HG03521 (cell line): Measurements from ENCODE around the gene RNF208.

Experiments used
- ATAC-seq: cut with Tn5 transposase; IDR thresholded peaks from one replicate; pipeline ENCODE4 v1.9.1; 2021; ENCODE audit warnings: mild to moderate bottlenecking, moderate library complexity; ENCODE audit not compliant: unreplicated experiment

RNF208 gene

DNA sequence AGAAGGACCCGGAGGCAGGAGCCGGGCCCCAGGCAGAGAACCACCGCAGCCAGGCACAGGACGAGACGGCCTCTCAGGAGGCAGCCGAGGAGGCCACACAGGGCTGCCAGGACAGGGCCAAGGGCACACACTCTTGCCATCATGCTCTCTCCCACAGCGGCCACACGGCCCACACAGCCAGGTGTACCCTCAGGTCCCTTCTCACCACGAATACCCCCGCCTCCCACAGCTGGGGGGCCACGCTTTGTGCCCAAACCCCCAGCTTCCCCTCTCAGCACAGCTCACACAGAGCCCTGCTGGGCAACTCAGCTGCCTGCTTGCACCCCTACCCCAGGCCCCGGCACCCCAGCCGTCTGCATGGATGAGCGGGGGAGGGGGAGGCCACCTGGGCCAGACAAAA is 28.3 kb downstream of the RNF208 start:
- ATAC-seq = no peak

DNA sequence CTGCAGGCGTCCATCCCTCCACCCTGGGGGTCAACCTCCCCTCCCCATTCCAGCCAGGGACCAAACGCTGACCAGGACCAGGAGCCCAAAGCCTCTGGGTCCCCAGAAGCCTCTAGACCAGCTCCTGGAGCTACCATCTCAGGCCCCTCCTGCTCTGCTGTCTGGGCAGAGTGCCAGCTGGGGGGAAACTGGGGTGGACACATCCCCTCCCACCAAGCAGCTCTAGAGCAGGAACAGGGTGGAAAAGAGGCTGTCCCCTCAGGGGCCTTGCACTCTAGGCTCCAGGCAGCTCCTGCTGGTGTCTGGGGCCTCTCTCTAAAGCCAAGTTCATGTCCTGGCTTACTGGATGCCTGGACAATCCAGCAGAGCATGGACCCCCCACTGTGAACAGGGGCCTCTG is 29.2 kb downstream of the RNF208 start:
- ATAC-seq = no peak

DNA sequence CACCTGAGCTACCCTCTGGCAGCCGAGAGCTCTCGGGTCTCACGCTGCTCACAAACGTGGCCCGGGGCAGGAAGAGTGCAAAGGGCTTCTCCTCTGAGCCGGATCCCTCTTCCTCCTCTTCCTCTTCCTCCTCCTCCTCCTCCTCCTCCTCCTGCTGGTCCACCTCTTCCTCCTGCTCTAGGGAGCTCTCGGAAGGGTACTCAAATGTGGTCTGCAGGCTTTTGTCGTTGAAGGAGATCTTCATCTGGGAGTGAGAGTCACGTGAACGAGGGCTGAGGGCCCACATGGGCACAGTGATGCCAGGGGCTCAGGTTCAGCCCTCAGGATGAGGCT is 29.6 kb downstream of the RNF208 start:
- ATAC-seq = no peak

DNA sequence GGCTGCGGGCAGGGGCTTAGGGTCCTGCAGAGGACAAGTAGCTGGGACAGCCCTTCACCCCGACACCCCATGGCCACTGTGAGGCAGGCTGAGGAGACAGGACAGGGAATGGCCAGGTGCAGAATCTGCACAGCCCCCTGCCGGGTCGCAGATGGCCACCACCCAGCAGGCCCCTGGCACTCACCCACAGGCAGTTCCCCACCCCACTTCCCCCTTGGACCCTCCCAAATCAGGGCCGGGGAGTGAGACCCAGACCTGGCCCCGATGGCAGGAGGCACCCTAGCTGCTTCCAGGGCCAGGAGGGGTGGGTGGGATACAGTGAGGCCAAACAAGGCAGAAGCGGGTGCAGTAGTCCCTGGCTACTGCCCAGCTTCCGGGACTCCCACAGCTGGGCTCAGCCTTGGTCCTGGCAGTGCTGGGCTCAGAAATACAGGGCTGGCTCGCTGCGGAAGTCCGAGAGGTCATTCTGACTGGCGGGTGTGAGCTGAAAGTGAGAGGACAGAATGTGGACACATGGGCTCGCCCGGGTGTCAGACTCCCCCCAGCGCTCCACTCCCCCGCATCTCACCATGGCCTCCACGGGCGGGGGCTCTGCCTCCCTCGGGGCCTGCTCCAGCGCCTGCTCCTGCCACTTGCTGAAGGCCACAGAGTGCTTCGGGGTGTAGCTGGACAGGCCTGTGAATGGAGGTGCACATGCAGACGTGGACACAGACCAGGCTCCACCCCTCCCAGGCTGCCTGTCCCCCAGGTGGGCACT is 30.2 kb downstream of the RNF208 start:
- ATAC-seq = no peak

DNA sequence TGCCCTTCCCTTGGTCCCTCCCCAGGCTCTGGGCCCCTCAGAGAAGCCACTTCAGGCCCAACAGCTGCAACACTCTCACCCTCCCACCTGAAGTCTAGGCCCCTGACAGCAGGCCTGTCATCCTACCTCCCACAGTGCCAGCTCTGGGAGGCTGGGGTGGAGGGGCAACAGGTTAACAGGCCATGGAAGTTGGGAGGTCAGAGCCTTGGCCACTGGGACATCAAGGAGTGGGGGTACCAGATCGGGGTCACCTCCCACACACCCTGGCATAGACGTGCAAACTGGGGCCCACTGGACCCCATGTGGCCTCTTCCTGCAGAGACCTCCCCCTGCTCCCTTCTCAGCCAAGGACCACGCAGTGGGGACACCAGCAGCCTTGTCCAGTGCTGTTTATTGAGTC is 30.8 kb downstream of the RNF208 start:
- ATAC-seq = no peak

DNA sequence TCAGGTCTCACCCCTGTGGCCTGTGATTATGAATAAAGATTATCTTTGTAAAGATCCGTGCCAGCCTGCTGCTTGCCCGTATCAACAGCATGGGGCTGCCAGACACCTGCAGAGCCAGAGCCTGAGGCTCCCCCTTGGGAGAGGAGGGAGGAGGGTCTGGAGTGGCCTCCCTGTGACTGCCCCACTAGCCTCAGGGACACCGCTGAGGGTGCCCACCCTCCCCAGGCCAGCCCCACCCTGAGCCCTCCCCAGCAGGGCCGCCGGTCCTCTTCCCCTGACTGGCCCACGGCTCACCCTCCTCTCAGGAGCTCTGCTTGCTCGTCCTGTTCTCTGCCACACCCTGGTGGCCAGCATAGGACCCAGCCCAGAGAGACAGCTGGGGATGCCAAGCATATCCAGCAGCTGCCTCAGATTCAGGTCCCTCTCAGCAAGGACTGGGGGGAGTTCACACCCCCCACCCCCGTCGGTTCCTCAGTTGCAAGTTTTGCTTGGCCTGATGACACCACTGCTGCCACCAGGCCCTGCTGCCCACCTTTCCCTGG is 31.7 kb downstream of the RNF208 start:
- no peak for ATAC-seq

DNA sequence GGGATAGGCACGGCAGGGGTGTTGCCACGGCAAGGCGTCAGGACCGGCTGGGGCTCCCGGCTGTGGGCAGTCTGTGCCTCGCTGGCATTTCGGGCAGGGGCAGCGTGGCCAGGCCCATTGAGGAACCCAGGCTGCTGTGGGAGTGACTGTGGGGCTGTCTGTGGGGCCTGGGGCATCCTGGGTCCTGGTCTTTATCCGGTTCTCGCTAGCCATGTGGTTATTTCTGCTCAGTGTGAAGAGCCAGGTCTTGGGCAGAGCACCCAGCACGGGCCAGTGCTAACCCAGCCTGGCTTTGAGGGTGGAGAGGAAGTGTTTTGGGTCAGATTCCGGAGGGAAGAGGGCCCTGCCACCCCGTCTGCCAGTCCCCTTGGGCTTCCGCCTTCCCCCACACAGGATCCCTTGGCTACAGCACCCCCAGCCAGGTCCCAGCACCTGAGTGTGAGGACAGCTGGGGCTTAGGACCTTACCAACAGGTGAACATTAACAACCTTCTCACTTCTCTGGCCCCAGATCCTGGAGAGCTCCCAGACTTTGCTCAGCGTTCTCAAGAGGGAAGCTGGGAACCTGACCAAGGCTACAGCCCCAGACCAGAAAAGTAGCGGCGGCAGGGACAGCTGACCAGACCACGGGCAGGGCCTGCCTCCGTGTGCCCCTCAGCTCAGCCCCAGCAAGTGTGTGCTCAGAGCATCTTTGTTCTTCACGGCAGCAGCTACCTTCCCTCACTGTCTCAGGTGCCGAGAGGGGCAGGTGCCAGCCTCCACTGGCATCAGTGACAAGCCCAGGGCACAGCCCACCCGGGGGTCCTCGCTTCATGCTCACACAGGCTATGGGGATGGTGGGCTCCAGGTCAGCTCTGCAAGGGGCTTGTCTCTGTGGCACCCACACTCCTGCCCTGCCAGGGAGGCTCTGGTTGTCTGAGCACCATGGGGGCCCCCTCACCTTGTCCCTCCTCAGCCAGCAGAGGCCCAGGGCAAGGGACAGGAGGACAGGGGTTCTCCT is 32.4 kb downstream of the RNF208 start:
- ATAC-seq = no peak

DNA sequence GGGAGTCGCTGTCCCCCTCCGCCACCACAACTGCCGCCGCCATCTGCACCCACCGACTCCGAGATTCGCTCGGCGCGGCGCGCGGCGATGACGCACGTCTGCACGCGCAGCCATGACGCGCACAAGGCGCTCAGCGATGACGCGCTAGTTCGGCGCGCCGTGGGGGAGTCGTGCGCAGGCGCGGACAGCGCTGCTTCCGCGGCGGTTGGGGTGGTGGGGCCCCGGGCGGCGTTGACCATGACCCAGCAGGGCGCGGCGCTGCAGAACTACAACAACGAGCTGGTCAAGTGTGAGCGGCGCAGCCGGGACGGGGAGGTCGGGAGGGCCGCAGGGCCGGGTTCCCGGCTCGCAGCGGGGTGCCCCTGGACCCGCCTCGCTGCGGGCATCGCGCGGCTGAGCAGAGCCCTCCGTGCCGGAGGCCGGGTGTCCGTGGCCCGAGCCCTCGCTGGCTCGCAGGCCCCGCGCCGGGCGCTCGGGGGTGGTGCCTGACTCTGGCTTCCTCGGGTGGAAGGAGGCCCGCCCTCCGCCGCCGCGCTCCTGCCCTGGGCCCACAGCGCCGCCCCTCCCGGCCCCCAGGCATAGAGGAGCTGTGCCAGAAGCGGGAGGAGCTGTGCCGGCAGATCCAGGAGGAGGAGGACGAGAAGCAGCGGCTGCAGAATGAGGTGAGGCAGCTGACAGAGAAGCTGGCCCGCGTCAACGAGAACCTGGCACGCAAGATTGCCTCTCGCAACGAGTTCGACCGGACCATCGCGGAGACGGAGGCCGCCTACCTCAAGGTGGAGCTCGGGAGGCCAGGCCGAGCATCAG is 33.3 kb downstream of the RNF208 start, which contains the start of the genes ANAPC2 and SSNA1:
Gene ANAPC2 (minus strand): TSS at position 71 of the 807 bp plus-strand sequence. CDS start 28 bp downstream, at position 43.
Gene SSNA1 (plus strand): TSS at position 187 of the 807 bp plus-strand sequence. CDS start 51 bp downstream, at position 238.
- ATAC-seq = peak; percentile 76

DNA sequence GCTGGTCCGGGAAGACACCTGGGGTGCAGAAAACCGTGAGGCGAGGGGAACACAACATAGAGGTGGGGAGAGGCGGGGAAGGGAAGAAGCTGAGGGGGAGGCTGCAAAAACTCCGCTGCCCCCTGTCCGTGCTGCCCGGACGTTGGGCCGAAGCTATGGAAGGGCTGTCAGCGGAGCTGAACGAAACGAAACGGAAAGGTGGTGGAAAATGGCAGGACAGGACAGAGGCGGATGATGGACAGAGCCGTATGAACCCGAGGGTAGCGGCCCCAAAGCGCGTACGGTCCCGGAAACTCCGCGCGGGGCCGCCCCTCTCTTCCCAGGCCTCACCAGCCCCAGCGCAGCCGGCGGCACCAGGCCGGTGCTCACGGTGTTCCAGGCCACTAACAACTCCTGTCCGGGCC is 34.0 kb downstream of the RNF208 start:
- peak; percentile 2 for ATAC-seq

DNA sequence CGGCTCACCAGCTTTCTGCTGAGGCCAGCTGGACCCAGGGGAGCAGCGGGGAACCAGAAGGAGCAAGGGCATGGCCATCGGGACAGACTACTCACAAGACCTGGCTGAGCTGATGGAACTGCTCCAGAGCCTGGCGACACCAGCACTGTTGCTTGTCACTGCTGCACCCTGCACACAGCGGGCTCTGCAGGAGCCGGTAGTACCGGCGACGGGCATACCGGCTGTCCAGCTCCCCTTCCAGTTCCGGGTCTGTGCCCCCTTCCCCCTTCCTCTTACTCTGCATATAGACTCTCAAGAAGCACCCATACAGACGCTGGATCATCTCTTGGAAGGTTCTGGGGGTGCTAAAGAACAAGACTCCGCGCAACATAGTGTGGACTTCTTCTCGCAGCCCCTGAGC is 34.7 kb downstream of the RNF208 start:
- ATAC-seq = no peak

DNA sequence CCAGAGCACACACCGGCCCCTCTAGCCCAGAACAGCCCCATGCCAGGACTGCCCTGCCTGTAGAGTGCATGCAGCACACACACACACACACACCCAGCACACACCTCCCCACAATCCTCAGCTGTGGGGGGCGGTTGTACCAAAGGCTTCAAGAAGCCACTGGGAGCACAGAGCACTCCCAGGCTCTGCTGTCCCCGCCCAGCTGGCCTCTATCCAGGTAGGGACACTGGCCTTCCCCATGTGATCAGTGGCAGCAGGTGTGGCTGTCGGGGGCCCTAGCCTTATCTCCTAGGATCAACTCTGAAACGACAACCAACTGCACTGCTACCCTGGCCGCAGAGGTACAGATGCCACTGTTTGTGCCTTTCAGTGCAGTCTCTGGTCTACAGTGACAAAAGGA is 35.7 kb downstream of the RNF208 start:
- no peak for ATAC-seq

DNA sequence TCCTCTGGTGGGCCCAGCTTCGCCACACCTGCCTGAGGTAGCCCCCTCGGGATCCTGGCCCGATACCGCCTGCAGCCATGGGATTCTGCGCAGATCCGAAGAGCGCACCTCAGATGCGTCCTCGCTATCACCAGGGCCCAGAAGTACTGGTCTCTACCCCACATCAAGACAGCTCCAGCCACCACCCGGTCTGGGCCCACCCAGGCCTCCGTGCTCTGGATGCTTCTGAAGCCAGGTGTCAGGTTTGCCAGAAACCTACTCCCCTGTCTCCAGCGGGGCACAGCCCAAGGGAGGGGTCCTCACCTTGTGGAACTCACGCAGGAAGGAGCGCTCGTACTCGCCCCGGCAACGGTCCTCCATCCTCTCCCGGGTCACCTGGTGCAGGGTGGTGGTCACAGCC is 36.1 kb downstream of the RNF208 start:
- no peak for ATAC-seq

DNA sequence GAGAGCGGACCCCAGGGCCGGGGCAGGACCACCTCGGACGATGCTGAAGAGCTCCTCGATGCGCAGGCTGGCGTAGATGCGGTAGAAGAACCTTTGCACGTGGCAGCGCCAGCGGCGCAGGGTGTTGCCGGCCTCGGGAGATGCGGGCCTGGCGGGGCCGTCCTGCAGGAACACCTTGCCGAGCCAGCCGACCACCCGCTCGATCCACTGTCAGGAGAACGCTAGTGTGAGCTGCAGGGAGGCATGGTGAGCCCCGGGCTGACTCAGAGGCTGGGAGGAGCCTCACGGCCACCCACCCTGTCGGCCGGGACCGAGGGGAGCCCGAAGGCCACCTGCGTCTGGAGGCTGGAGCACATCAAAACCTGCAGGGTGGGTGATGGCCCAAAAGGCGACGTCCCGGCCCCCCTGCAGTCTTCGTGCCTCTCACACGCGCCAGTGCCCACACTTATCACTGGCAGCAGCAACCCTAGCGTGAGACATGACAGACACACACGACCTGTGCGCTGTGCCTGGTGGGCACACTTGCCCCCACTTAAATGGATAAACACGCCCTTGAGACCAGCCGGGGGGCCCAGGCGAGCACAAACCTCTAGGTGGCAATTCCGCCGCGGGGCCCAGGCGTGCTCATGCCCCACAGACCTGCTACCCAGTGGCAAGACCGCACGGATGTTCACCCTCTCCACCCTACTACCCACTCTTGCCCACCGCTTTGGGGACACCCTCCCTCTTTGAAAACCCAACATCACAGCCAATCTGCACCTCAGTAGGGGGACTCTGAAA is 37.0 kb downstream of the RNF208 start:
- ATAC-seq = no peak

DNA sequence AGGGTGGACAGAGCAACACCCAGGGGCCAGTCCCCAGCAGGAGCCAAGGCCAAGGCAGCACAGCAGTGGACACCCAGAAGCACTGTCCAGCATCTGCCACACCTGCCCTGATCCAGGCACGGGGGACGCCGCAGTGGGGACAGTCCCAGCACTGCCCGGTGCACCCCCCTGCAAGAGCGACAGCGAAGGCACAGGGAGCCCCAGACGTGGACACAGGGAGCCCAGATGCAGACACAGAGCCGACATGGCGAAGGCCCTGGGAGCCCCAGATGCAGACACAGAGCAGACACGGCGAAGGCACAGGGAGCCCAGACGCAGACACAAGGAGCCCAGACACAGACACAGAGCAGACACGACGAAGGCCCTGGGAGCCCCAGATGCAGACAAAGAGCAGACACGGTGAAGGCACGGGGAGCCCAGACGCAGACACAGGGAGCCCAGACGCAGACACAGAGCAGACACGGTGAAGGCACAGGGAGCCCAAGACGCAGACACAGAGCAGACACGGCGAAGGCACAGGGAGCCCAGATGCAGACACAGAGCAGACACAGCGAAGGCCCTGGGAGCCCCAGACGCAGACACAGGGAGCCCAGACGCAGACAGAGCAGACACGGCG is 38.0 kb downstream of the RNF208 start:
- no peak for ATAC-seq

DNA sequence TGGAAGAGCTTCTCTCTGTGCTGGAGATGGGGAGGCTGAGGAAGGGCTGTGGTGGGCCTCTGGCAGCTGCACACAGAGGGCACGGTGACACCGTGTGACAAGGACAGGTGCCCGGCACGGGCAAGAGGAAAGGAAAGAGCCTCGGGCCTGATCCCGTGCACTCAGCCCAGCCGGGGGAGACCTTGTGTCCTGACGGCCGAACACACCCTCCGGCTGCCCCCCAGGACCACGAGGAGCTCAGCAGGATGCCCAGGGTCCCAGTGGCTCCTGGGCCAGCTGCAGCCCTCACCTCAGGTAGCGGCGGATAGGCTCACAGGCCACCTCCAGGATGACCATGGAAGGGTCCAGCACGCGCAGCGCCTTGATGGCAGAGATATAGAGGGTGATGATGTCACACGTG is 39.2 kb downstream of the RNF208 start:
- ATAC-seq = no peak

DNA sequence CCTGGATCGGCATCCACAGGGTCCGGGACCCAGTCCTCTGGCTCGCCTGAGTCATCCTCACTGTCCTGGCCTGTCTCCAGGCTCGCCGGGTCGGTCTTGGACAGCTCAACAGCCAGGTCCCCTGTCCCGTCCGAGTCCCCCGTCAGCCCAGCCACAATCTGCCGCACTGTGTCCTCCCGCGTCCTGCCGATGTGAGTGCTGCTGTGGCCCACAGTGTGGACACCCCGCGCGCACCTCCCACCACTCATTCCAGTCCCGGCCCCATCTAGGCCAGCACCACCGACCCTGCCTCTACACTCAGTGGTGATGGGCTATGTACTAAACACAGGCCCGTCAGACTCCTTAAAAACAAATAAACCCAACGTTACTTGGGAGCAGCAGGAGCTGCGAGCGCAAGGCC is 40.4 kb downstream of the RNF208 start:
- ATAC-seq = no peak

DNA sequence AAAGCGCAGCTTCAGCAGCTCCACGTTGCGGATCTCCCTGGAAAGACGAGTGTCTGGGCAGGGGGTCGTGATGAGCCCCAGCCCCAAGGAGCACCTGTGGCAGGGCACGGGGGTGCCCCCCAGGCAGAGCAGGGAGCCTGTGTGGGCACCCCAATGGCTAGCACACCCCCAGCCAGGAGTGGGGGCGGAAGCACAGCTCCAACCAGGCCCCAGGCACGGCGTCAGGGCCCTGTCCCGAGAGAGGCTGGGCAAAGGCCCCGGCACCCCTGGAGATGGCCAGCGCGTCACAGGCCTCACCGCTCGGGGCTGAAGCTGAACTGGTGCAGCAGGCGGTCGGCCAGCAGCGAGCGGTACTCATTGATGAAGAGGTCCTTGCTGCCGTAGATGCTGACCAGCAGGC is 41.5 kb downstream of the RNF208 start:
- ATAC-seq = no peak

DNA sequence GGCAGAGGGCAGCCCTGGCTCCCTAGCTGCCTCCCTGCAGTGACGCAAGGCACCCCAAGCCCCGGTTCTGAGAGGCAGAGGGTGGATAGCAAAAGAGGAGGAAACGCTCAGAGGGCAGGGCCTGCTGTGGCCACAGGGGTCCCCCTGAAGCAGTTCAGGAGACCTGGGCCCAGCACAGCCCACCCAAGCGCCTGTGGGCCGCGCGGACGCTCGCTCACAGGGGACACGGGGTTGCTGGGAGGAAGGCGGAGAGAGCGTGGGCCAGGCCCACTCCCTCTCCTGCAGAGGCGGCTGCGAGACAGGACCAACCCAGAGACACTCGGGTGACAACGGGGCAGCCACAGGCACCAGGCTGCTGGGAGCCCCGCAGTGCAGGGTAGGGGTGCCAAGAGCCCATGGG is 42.3 kb downstream of the RNF208 start:
- no peak for ATAC-seq

DNA sequence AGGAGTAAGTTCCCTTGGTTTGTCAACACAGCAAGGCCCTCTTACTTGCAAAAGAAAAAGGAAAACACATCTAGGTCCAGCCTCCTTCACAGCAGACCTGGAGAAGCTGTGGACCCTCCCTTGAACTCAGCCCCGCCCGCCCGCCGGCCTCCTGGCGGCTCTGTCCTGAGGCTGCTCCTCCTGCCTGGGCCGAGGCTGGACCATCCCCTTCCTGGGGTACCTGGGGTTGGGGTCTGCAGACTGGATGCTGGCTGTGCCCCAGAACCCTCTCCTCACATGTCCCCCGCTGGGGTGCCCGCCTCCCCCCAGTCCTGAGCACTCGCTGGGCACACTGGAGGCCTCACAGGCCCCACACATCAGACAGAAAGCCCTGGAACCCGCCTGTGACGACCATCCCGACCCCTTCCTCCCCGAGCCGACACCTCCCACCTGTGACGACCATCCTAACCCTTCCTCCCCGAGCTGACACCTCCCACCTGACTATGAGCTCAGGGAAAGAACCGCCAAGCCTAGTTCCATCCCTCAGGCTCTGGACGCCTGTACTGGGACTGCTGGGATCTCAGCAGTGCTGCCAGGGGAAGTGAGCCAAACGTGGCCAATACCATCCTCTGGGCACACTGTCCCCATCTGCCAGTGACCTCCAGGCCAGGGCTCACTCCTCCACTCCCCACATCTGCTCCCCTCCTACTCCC is 43.0 kb downstream of the RNF208 start:
- no peak for ATAC-seq
